C4-2B (cell line): ENCODE results near the gene CCS.
A peak's percentile ranks its signal among the peaks of the same experiment; 100 is the strongest.

Experiments
- H3K27ac ChIP-seq: fragments of 450-650 bp; 2 replicates; pipeline ENCODE4 v1.5.1; 2017
- CTCF ChIP-seq: fragments of 450-650 bp; conservative IDR thresholded peaks from 2 replicates; pipeline ENCODE4 v1.5.1; 2017; ENCODE audit warnings: mild to moderate bottlenecking
- ZFX ChIP-seq: fragments of 450-650 bp; IDR thresholded peaks from 2 replicates; pipeline ENCODE4 v1.6.1; 2017

Gene CCS

DNA sequence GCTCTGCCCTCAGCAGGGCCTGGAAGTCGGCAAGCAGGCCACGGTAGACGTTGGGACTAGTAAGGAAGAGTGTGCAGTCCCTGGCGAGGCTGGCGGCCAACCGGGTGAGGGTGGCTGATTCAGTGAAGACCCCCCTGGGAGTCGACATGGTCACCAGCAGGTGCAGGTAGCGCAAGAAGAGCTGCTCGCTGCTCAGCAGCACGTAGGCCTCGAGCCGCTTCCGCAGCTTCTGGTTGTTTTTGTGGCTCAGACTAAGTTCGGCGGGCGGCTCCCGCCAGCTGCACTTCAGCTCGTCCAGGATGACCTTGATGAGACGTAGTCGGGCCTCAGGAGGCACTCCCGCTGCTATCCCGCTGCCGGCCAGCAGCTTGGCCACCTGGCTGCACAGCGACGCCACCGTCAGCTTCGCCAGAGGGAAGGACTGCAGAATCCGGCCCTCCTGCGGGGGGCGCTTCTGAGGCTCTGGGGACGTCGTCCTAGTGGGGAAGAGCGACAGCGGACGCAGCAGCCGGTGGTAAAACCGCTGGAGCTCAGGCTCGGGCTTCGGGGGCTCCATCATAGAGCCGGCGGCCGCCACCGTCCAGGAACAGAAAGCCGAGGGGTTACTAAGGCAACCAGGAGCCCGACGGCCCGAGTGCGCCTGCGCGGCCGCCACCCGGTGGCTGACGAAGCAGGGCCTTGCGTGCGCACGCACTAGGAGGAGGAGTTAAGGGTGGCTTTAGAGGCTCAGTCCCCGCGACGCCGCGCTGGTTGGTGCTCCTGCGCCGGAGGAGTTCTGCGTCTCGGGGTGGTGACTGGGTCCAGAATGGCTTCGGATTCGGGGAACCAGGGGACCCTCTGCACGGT is at the start of gene CCS, which contains the start of gene CCDC87:
Gene CCS, plus strand, starts transcription at position 729 of the 846 bp plus-strand sequence. Its CDS starts 77 bp downstream, at position 806.
Gene CCDC87, minus strand, starts transcription at position 607 of the 846 bp plus-strand sequence. Its CDS starts 48 bp downstream, at position 559.
- H3K27ac ChIP-seq, result peak within 1 kb of the TSS; percentile 78
- TF ChIP-seq ZFX, result no peak
- peak; percentile 85 for TF ChIP-seq CTCF

DNA sequence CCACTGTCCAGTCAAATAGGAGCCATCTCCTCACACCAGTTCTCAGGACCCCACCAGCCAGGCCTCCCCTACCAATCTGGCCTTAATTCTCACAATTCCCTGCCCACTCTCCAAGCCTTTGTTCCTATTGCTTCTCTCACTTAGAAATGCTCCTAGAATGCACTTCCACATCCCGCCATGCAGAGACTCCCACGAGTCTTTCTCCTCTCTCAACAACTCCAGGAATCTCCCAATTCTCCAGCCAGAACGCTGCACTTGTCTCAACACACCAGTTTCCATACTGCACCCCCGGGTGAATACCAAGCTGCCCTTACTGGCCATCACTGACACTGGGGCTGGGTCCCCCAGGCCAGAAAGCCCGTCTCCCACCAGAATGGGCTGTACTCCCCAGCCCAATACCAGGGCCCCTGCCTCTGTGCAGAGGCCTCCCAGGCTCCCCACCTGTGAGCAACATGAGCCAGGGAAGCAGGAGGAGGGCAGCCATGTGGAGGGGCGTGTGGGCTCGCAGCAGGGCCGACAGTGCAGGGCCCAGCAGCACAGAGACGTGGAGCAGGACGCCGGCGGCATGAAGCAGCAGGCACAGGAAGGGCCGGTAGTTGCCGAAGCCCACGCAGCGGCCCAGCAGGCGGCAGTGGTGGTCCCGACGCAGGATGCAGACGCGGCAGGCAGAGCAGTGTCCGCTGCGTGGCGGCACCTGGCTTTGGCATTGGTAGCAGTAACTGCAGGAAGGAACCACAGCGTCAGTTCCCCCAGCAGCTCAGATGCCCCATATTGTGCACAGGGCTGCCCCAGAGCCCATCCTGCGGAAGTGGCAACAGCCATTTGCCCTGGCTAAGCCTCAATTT is 49.5 kb upstream of the CCS start:
- no peak overlapping the region for H3K27ac ChIP-seq
- TF ChIP-seq CTCF (no peak), ZFX (no peak)

- peak overlapping the region; percentile 77 for H3K27ac ChIP-seq
These were observed 48.0 kb upstream of the CCS start for GRCh38 chr11:66544952-66545351.

DNA sequence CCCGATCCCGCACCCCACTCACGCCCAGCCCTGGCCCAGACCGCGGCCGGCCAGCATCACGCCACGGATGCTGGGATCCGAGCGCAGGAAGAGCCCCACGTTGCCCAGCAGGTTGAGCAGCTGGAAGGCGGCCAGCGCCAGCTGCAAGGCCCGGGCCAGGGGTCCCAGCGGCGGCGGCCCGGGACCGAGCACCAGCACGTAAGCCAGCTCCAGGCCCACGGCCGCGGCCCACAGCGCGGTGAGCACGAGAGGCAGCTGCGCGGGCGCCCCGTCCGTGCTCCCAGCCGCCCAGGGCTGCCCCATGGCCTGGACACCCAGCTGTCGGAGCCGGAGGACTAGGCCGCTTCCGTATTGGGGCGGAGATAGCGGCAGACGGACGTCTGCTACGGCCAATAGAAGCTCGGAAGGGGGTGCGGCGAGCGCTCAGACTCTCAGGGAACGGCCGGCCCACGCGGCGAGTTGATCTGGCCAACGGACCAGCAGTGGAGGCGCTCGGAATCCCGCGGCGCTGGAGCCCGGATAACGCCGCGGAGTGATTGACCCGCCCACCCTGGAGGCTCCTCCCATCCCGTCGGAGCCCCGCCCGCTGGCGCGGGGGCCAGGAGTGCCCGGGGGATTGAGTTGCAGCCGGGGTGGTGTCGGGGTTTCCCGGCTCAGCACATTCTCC is 47.2 kb upstream of the CCS start, which contains the start of gene ZDHHC24:
Gene ZDHHC24, minus strand, starts transcription at position 348 of the 667 bp plus-strand sequence. Its CDS starts 45 bp downstream, at position 303.
- peak within 1 kb of the TSS; percentile 77 for H3K27ac ChIP-seq
- TF ChIP-seq CTCF, result no peak
- peak; percentile 95; the same call in 1 of the 2 replicates for TF ChIP-seq ZFX

- no peak for TF ChIP-seq CTCF
- no peak for TF ChIP-seq ZFX
These were observed 46.5 kb upstream of the CCS start, which contains the start of gene ACTN3 for GRCh38 chr11:66546368-66546965. TSS of gene ACTN3 (plus strand) at chr11:66546903. CDS start at chr11:66546938, 35 bp downstream.

GRCh38 chr11:66546966-66547661 is 45.9 kb upstream of the CCS start:
- TF ChIP-seq CTCF, result no peak
- no peak for TF ChIP-seq ZFX
- H3K27ac ChIP-seq, result no peak overlapping the region

More at GRCh38 chr11:66546368-66546965, 46.5 kb upstream of the CCS start, which contains the start of gene ACTN3:
- peak within 1 kb of the TSS; percentile 77 for H3K27ac ChIP-seq
